Right ventricle myocardium inferior (tissue), 1 donor: ENCODE data around the gene RNU1-4. TPM values are rescaled to one million over a fixed set of nuclear protein-coding genes. Genes with fewer than 3 reads are reported as not detected.
A peak's percentile ranks its signal among the peaks of the same experiment; 100 is the strongest.
"Not testable (repeated sequence)": the region's sequence is repeated elsewhere in the genome, so short reads cannot be mapped to it uniquely, and the experiment has no call there.

Source experiments
- ATAC-seq: fragments of 200-7000 bp; cut with Tn5 transposase; one replicate; pipeline ENCODE4 v1.9.1; 2020; ENCODE audit warnings: mild to moderate bottlenecking, moderate library complexity
- DNase-seq: peaks from one replicate; pipeline ENCODE4 v3.0.0; 2021; ENCODE audit errors: missing footprints
- intact Hi-C: fragments of 100-400 bp; cut with DNase I; formaldehyde crosslinking; loops from one replicate; pipeline ENCODE4 v1.11.0; 2022
- total RNA-seq: library from RNA; stranded (reverse); fragmentation: NEBNext Ultra II Directional; extraction: Animal tissue kit (Norgen Biotek cat#: 25700); gene quantifications from one replicate; pipeline ENCODE4 v1.2.1, GENCODE V29; 2021
- donor health status: DM: no; HTN: yes; CAD: no; lungs with severe emphysema.

RNU1-4 gene
- total RNA-seq, 1 donor from 2014 or later: 4,572 TPM

GRCh38 chr1:16721871-16722641 is 18.3 kb upstream of the RNU1-4 start:
- intact Hi-C loops: no loop called here
- ATAC-seq: no peak

DNA sequence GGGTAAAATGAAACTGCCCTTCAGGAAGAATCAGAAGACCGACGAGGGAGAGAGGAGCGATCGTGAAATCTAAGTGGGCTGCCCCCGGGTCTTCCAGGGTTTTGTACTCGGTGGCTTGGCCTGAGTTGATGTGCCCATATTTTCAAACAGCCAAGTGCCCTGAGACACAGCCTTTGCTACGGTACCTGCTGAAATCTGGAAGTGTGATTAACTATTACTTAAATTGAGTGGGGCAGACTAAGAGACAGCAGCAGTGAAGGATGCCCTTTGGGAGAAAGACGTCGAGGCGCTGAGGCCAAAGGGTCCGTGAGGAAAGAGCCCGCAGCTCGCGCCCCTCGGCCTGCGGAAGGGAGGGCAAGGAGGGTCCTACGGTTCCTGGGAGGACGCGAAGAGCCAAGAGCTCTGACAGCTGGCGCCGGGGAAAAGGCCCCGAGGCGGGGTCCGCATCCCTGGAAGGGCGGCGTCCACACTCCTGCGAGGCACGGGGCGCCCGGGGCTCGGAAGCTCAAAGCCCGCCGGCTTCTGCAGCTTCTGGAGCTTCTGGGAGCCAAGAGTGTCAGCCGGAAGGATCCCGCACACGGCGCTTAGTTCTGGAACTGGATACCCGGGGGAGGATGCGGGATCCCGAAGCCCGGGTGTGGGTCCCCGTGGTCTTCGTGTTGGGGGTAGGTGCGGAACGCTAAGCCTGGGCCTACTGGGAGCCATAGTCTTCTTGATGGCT is 15.4 kb upstream of the RNU1-4 start:
- intact Hi-C loops: no loop called here
- ATAC-seq: peak; percentile 31
- no peak for DNase-seq

More at GRCh38 chr1:16721871-16722641, 18.3 kb upstream of the RNU1-4 start:
- no peak for DNase-seq

DNA sequence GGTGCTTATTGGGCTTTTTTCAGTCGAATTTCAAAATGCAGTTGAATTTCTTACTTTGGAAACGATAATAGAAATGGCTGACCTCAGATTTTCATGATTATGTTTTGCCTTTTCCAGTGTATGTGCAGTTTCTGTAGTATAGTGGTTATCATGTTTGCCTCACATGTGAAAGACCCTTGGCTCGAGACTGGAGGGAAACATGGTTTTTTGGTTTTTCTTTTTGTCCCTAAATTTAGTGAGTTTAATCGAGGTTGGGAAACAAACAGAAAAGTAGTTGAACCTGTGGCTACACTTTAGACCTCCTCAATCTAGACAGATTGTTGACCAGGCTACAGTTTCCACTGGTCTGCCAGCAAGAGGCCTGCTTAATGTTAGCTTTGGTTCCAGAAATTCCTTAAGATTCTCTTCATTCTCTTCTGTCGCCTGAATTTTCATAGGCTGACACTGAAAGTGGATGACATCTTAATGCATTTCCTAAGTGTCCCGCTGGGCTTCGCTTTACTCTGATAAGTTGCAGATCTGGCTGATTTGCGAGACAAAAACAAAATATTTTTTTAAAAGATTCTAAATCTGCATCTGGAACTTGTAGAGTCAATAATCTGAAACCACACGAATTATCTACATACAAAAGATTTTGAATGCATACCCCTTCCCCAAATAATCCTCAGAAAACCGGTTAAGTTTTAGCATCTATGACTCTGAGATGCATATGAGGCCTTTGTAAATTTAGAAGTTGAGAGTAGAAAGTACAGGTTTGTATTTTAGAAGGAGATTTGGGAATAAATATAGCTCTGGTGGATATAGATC is 14.7 kb upstream of the RNU1-4 start:
- peak; percentile 21 for ATAC-seq
- DNase-seq, intact Hi-C loops: not testable (repeated sequence)

GRCh38 chr1:16727190-16728111 is 12.9 kb upstream of the RNU1-4 start:
- peak; percentile 79 for DNase-seq
- ATAC-seq: peak; percentile 52
- intact Hi-C loops: no loop called here

DNA sequence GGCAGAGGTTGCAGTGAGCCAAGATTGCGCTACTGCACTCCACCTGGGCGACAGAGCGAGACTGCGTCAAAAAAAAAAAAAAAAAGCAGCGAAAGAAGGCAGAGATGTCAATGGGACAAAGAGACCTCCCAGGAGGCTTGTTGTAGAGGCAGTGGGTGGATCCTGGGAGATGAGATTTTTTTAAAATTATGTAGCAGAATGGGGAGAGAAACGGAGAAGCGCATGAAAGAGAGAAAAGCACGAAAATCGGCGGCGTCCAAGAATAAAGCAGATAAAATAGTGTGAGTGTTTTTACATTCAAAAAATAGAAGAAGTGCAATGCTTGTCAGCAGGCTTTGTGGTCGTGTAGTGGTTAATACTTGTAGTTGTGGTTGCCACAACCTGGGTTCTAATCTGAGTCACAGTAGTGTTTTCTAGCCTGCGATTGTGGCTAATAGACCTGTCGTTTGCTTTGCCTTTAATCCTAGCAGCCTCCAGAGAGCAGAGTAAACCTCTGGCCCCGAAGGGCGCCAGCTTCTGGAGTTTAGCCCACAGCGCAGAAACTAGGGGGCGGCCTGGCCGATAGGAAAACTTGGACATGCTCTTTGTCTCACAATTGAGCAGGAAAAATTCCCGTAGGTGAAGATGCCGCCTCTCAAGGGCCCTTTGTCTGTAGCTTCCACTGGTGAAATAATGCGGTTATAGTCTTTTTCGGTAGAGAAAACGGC is 11.9 kb upstream of the RNU1-4 start:
- ATAC-seq, intact Hi-C loops, DNase-seq: not testable (repeated sequence)

- intact Hi-C loops, ATAC-seq, DNase-seq: not testable (repeated sequence)
Observed at GRCh38 chr1:16732254-16732896, 7.9 kb upstream of the RNU1-4 start.

- ATAC-seq, intact Hi-C loops, DNase-seq: not testable (repeated sequence)
Observed at GRCh38 chr1:16741230-16741629, 914 bp downstream of the RNU1-4 start.

DNA sequence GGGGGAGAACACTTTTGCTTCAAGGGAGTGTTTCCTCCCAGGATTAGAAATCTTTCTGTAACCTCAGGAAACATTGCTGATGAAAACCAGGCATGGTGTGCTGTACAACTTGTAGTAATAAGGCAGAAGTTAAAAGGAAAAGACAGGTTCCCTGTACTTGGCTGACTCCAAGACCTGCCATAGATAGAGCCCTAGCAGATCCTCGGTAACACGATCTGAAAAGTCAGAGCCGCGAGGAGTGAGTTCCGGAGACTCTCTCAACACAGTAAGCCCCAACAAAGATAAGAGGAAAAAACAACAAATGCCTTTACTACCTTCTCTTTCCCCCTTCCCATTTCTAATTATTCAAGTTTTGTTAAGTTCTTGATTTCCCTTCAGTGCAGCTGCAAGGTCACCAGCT is 7.3 kb downstream of the RNU1-4 start:
- intact Hi-C loops, DNase-seq, ATAC-seq: not testable (repeated sequence)

GRCh38 chr1:16748710-16749109 is 8.4 kb downstream of the RNU1-4 start:
- ATAC-seq, DNase-seq, intact Hi-C loops: not testable (repeated sequence)

DNA sequence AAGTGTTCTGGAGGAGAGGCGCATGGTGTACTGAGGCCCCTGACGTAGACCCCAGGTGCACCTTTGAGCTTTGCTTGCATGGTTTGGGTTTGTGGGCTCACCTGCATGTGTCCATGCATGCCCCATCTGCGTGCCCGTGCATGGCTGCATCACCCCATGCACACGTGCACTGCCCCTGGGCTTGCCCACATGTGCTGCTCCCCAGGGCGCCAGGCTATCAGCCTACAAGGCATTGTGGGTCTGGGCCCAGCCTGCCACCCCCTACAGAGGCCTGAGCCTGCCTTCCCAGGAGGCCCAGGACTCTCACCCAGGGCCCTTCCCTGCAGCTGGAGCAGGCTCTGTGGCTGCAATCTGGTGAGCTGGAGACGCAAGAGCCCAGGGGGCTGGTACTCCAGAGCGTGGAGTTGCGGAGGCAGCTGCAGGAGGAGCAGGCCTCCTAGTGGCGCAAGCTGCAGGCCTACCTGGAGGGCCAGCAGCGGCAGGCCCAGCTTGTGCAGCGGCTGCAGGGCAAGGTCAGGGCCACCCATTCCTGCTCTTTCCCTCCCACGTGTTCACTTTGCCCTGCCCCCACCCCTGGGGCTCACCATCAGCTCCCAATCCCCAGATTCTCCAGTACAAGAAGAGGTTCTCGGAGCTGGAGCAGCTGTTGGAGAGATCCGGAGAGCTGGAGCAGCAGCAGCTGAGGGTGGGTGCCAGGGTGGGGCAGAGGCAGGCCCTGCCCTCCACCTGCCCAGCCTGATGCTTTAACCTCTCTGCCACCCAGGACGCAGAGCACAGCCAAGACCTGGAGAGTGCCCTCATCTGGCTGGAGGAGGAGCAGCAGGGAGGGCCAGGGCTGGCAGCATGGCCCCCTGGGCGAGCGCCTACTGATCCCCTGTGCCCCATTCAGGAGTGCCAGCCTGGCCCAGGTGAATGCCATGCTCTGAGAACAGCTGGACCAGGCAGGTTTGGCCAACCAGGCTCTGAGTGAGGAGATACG is 9.9 kb downstream of the RNU1-4 start:
- intact Hi-C loops, ATAC-seq, DNase-seq: not testable (repeated sequence)

GRCh38 chr1:16752770-16753169 is 12.5 kb downstream of the RNU1-4 start:
- intact Hi-C loops, ATAC-seq, DNase-seq: not testable (repeated sequence)

DNA sequence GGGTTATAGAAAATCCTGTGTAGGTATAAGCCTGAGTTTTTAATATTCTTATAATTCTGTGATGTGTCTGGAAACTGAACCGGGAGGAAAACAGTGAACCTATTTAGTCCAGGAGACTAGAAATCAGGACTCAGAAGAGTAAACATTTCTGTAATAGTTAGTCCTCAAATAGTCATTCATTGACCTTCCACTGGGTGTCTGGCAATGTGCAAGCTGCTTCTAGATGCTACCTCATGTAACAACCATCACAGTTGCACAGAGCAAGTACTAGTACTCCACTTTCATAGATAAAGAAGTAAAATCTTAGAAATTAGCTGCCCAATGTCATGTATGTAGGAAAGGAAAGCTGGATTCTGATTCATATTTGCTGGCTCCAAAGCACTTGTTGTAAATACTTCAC is 15.1 kb downstream of the RNU1-4 start:
- ATAC-seq, DNase-seq, intact Hi-C loops: not testable (repeated sequence)

DNA sequence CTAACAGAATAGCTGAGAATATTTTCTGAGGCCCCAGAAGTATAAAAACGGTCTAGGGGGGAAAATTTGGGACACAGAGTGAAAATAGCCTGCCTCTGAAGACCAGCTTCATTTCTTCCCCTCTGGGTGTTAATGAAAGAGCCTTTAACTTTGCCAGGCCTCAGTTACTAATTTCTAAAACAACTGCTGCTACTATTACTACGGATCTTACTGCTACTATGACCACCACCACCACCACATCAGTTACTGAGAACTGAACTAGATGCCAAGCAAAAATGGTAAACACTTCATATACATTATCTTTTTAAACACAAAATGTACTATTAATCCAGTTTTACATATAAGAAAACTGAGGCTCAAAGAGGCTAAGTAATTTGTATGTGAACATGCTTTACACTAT is 15.6 kb downstream of the RNU1-4 start:
- intact Hi-C loops, ATAC-seq: not testable (repeated sequence)

DNA sequence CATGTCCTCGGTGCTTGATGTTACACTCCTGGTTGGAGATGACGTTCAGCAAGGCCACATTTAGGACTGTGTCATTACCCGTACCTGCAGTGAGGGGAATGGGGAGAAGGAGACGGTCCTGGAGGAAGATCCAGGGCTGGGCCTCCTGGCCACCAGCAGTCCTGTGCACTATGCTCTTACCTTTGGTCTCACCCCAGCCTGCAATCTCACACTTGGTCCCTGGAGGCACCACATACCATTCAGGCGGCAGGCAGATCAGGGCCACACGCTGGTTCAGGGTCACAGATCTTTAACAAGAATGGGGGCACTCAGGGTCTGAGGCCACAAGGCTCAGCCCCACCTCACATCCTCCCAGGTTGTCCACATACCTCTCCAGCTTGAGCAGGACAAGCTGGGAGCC is 17.3 kb downstream of the RNU1-4 start:
- intact Hi-C loops, DNase-seq, ATAC-seq: not testable (repeated sequence)

More for the DNA sequence above, 15.6 kb downstream of the RNU1-4 start:
- not testable (repeated sequence) for DNase-seq

- DNase-seq, intact Hi-C loops, ATAC-seq: not testable (repeated sequence)
Observed at GRCh38 chr1:16758060-16758459, 17.7 kb downstream of the RNU1-4 start.
